ENCODE data around the gene SIGLEC1. TPM values are rescaled to one million over a fixed set of nuclear protein-coding genes. Genes with fewer than 3 reads are reported as not detected.

SIGLEC1 gene
- total RNA-seq, 1 experiment from 2014 or later, result not detected

DNA sequence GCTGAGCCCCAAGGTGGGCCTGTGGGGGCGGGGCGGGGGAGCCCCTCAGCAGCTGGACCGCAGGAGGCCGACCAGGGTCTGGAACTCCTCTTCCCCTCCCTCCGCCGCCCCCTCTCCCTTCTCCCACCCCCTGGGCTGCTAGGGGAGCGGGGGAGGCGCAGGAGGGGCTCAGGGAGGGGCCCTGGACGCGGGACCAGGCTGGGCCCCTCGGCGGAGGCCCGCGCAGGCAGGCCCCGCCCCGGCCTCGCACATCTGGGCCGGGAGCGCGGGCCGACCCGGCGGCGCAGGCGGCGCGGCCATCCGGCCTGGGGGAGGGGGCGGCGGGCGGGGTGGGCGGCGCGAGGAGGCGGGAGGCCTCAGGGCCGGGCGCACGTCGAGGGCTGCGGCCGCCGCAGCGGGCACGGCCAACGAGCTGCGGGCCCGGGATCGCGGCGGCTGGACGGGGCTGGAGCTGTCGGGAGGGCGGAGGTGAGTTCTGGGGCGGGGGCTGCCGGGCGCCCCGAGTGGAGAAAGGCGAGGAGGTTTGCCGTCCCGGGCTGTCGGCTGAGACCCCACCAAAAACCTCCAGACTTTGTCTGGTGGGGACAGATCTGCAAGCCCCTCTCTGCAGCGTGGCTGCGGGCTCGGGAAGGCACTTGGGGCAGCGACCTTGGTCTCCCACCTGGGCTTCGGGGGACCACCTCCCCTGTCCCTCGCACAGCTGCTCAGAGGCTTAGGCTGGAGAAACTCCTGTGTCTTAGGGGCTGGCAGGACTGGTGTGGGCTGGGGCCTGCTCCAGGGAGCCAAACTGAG lies 20.1 kb upstream of the SIGLEC1 start, which contains the start of gene HSPA12B:
Gene HSPA12B (plus strand): TSS at position 359 of the 792 bp plus-strand sequence. CDS start 5,990 bp downstream, outside the sequence.
- H2AFZ ChIP-seq (ENCODE audit: low read length), result no peak within 1 kb of the TSS
- no peak within 1 kb of the TSS for H3K27ac ChIP-seq (ENCODE audit: low read length)
- no peaks in the 10 kb centered on the region for H3K9me2 ChIP-seq (replicated peaks; ENCODE audit: insufficient read depth, low read length)
- H3K9ac ChIP-seq (ENCODE audit: low read length), result no peak within 1 kb of the TSS
- no peaks in the 10 kb centered on the region for H4K20me1 ChIP-seq (ENCODE audit: insufficient read depth, low read depth, low read length)
- H3K9me3 ChIP-seq (ENCODE audit: low read length), result no peaks in the 10 kb centered on the region
- H3K36me3 ChIP-seq (ENCODE audit: insufficient read depth, low read length), result no peaks in the 10 kb centered on the region
- no peak within 1 kb of the TSS for H3K4me3 ChIP-seq (ENCODE audit: low read length)
- no peaks in the 10 kb centered on the region for H3K79me2 ChIP-seq (ENCODE audit: low read length)
- H3K27me3 ChIP-seq (ENCODE audit: low read length), result no peaks in the 10 kb centered on the region
- no peak within 1 kb of the TSS for H3K4me2 ChIP-seq (ENCODE audit: low read depth, low read length, poor library complexity, severe bottlenecking)
- H3K4me1 ChIP-seq (ENCODE audit: low read length), result no peaks in the 10 kb centered on the region
- no peak for DNase-seq

DNA sequence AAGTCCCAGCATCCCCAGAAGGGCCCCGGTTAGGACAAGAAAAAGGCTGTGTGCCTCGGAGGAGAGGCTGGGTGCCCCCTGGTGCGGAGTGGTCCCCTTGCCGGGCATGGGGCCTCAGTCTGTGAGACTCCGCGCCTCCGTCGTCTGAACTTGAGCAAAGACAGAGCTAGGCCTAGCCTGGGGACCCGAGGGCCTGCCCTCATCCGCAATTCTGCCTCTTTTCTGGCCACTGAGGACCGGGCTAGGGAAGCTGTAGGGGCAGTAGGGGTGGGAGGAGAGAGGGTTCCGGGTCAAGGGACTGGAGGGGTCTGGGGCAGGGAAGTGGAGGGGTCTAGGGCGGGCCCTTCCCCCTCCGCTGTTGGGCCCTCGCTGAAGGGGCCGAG lies 19.5 kb upstream of the SIGLEC1 start:
- Histone ChIP-seq H3K36me3 (ENCODE audit: insufficient read depth, low read length) (no peaks in the 10 kb centered on the region), H3K9ac (ENCODE audit: low read length) (no peak overlapping the region), H4K20me1 (ENCODE audit: insufficient read depth, low read depth, low read length) (no peaks in the 10 kb centered on the region), H3K4me2 (ENCODE audit: low read depth, low read length, poor library complexity, severe bottlenecking) (no peak overlapping the region), H3K9me2 (replicated peaks; ENCODE audit: insufficient read depth, low read length) (no peaks in the 10 kb centered on the region), H3K27me3 (ENCODE audit: low read length) (no peaks in the 10 kb centered on the region), H3K27ac (ENCODE audit: low read length) (no peak overlapping the region), H3K79me2 (ENCODE audit: low read length) (no peaks in the 10 kb centered on the region), H3K4me3 (ENCODE audit: low read length) (no peak overlapping the region), H3K4me1 (ENCODE audit: low read length) (no peaks in the 10 kb centered on the region), H2AFZ (ENCODE audit: low read length) (no peak overlapping the region), H3K9me3 (ENCODE audit: low read length) (no peaks in the 10 kb centered on the region)
- DNase-seq, result no peak

DNA sequence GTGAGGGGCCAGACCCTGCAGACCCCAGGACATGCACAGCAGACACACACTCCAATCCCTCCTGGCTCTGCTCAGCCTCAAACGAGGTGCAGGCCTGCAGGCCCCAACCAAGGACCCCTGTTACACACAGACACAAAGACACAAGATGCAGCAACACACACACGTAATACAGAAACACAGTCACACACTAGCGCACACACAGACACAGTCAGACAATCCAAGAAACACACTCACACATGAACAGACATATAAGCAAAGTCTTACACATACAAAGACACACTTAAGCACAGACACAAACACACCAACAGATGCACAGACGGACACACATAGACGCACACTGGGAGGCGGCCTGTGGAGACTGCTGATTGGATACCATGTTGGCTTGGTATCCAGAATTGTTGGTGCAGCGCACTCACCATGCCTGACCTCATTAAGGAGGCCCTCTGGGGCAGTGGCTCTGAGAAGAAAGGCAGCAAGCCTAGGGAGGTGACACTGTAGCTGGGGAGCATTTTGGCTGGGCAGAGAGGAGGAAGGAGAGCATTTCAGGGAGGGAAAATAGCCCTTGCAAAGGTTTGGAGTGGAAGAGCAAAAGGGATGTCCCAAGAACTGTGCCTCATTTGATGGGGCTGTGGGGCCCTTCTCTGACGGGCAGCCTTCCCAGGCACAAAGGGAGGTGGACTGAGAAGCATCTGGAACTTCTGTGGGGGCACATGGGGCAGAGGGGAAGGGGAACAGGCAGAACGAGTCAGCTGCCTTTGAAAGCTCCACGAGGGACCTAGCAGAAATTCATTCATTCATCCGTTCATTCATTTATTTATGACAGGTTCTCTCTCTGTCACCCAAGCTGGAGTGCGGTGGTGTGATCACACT lies 18.6 kb upstream of the SIGLEC1 start:
- H3K36me3 ChIP-seq (ENCODE audit: insufficient read depth, low read length), result no peaks in the 10 kb centered on the region
- H3K4me2 ChIP-seq (ENCODE audit: low read depth, low read length, poor library complexity, severe bottlenecking), result no peak overlapping the region
- no peak overlapping the region for H2AFZ ChIP-seq (ENCODE audit: low read length)
- H3K27me3 ChIP-seq (ENCODE audit: low read length), result no peaks in the 10 kb centered on the region
- H3K79me2 ChIP-seq (ENCODE audit: low read length), result no peaks in the 10 kb centered on the region
- DNase-seq, result no peak
- H3K9ac ChIP-seq (ENCODE audit: low read length), result no peak overlapping the region
- no peaks in the 10 kb centered on the region for H4K20me1 ChIP-seq (ENCODE audit: insufficient read depth, low read depth, low read length)
- no peaks in the 10 kb centered on the region for H3K4me1 ChIP-seq (ENCODE audit: low read length)
- H3K9me2 ChIP-seq (replicated peaks; ENCODE audit: insufficient read depth, low read length), result no peaks in the 10 kb centered on the region
- no peaks in the 10 kb centered on the region for H3K9me3 ChIP-seq (ENCODE audit: low read length)
- H3K4me3 ChIP-seq (ENCODE audit: low read length), result no peak overlapping the region
- H3K27ac ChIP-seq (ENCODE audit: low read length), result no peak overlapping the region

- Histone ChIP-seq H3K79me2 (ENCODE audit: low read length) (no peaks in the 10 kb centered on the region), H3K4me3 (ENCODE audit: low read length) (no peak overlapping the region), H3K9me2 (replicated peaks; ENCODE audit: insufficient read depth, low read length) (no peaks in the 10 kb centered on the region), H3K27ac (ENCODE audit: low read length) (no peak overlapping the region), H3K4me1 (ENCODE audit: low read length) (no peaks in the 10 kb centered on the region), H2AFZ (ENCODE audit: low read length) (no peak overlapping the region), H3K27me3 (ENCODE audit: low read length) (no peaks in the 10 kb centered on the region), H4K20me1 (ENCODE audit: insufficient read depth, low read depth, low read length) (no peaks in the 10 kb centered on the region), H3K4me2 (ENCODE audit: low read depth, low read length, poor library complexity, severe bottlenecking) (no peak overlapping the region), H3K9ac (ENCODE audit: low read length) (no peak overlapping the region), H3K36me3 (ENCODE audit: insufficient read depth, low read length) (no peaks in the 10 kb centered on the region), H3K9me3 (ENCODE audit: low read length) (no peaks in the 10 kb centered on the region)
- DNase-seq, result no peak
Measured at GRCh38 chr20:3729811-3730540, 17.6 kb upstream of the SIGLEC1 start.

- Histone ChIP-seq H3K79me2 (ENCODE audit: low read length) (no peaks in the 10 kb centered on the region), H3K27me3 (ENCODE audit: low read length) (no peaks in the 10 kb centered on the region), H3K9ac (ENCODE audit: low read length) (no peak overlapping the region), H3K9me2 (replicated peaks; ENCODE audit: insufficient read depth, low read length) (no peaks in the 10 kb centered on the region), H3K4me2 (ENCODE audit: low read depth, low read length, poor library complexity, severe bottlenecking) (no peak overlapping the region), H2AFZ (ENCODE audit: low read length) (no peak overlapping the region), H3K9me3 (ENCODE audit: low read length) (no peaks in the 10 kb centered on the region), H3K27ac (ENCODE audit: low read length) (no peak overlapping the region), H3K4me1 (ENCODE audit: low read length) (no peaks in the 10 kb centered on the region), H4K20me1 (ENCODE audit: insufficient read depth, low read depth, low read length) (no peaks in the 10 kb centered on the region), H3K4me3 (ENCODE audit: low read length) (no peak overlapping the region), H3K36me3 (ENCODE audit: insufficient read depth, low read length) (no peaks in the 10 kb centered on the region)
- DNase-seq, result no peak
Measured at GRCh38 chr20:3729378-3729777, 17.0 kb upstream of the SIGLEC1 start.

DNA sequence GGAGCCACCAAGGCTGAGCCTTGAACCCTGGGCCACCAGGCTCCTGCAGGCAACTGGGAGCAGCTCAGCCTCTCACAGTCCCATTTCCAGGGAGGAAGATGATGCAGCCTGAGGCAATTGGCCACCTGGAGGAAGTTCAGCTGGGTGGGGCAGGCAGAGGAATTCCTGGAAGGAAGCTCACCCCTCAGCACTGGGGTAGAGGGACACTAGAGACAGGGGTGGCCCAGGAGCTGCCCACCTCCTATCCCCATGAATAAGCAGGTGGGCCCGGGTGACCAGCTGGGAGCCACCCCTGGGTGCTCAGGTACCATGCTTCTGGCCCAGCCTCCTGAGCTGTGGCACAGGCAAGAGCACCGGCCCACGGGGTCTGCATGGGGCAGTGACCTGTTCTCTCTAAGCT lies 16.5 kb upstream of the SIGLEC1 start:
- H3K4me2 ChIP-seq (ENCODE audit: low read depth, low read length, poor library complexity, severe bottlenecking), result no peak overlapping the region

GRCh38 chr20:3728354-3728753 lies 16.0 kb upstream of the SIGLEC1 start:
- Histone ChIP-seq H3K79me2 (ENCODE audit: low read length) (no peaks in the 10 kb centered on the region), H3K4me3 (ENCODE audit: low read length) (no peak overlapping the region), H3K9me3 (ENCODE audit: low read length) (no peaks in the 10 kb centered on the region), H3K27me3 (ENCODE audit: low read length) (no peaks in the 10 kb centered on the region), H3K9ac (ENCODE audit: low read length) (no peak overlapping the region), H3K9me2 (replicated peaks; ENCODE audit: insufficient read depth, low read length) (no peaks in the 10 kb centered on the region), H3K4me2 (ENCODE audit: low read depth, low read length, poor library complexity, severe bottlenecking) (no peak overlapping the region), H2AFZ (ENCODE audit: low read length) (no peak overlapping the region), H3K36me3 (ENCODE audit: insufficient read depth, low read length) (no peaks in the 10 kb centered on the region), H3K27ac (ENCODE audit: low read length) (no peak overlapping the region), H4K20me1 (ENCODE audit: insufficient read depth, low read depth, low read length) (no peaks in the 10 kb centered on the region), H3K4me1 (ENCODE audit: low read length) (no peaks in the 10 kb centered on the region)
- no peak for DNase-seq

More for the DNA sequence above, 16.5 kb upstream of the SIGLEC1 start:
- Histone ChIP-seq H3K4me1 (ENCODE audit: low read length) (no peaks in the 10 kb centered on the region), H3K27me3 (ENCODE audit: low read length) (no peaks in the 10 kb centered on the region), H3K9ac (ENCODE audit: low read length) (no peak overlapping the region), H3K79me2 (ENCODE audit: low read length) (no peaks in the 10 kb centered on the region), H3K9me2 (replicated peaks; ENCODE audit: insufficient read depth, low read length) (no peaks in the 10 kb centered on the region), H3K36me3 (ENCODE audit: insufficient read depth, low read length) (no peaks in the 10 kb centered on the region), H2AFZ (ENCODE audit: low read length) (no peak overlapping the region), H4K20me1 (ENCODE audit: insufficient read depth, low read depth, low read length) (no peaks in the 10 kb centered on the region), H3K4me3 (ENCODE audit: low read length) (no peak overlapping the region), H3K27ac (ENCODE audit: low read length) (no peak overlapping the region), H3K9me3 (ENCODE audit: low read length) (no peaks in the 10 kb centered on the region)
- DNase-seq, result no peak

Measured in Karpas-422 (cell line).